Activated CD8-positive, alpha-beta memory T cell treated with anti-CD3 and anti-CD28 coated beads, Interleukin-2, amount 50 U/mL, for 1 hour (primary cell): ENCODE results near the gene ATP6V1A.

Experiments used
- DNase-seq: peaks from one replicate; pipeline ENCODE4 v3.0.0-alpha.2; 2020; ENCODE audit errors: extremely low read depth

ATP6V1A gene

GRCh38 chr3:113747283-113748046, 630 bp downstream of the ATP6V1A start:
- no peak for DNase-seq

GRCh38 chr3:113751141-113751540, 4.3 kb downstream of the ATP6V1A start:
- no peak for DNase-seq

GRCh38 chr3:113753376-113753985, 6.6 kb downstream of the ATP6V1A start:
- no peak for DNase-seq

GRCh38 chr3:113754494-113755159, 7.8 kb downstream of the ATP6V1A start:
- no peak for DNase-seq

- no peak for DNase-seq
These were observed 11.7 kb downstream of the ATP6V1A start for GRCh38 chr3:113758389-113759024.

- DNase-seq: no peak
These were observed 17.9 kb downstream of the ATP6V1A start for GRCh38 chr3:113764698-113765097.

GRCh38 chr3:113769551-113769950, 22.7 kb downstream of the ATP6V1A start:
- DNase-seq: no peak

GRCh38 chr3:113771993-113772392, 25.2 kb downstream of the ATP6V1A start:
- no peak for DNase-seq

GRCh38 chr3:113773381-113773780, 26.5 kb downstream of the ATP6V1A start:
- no peak for DNase-seq

- DNase-seq: no peak
These were observed 28.7 kb downstream of the ATP6V1A start for GRCh38 chr3:113775516-113775915.

GRCh38 chr3:113776564-113776963, 29.7 kb downstream of the ATP6V1A start:
- no peak for DNase-seq

GRCh38 chr3:113783463-113783862, 36.6 kb downstream of the ATP6V1A start:
- DNase-seq: no peak

GRCh38 chr3:113783980-113784379, 37.1 kb downstream of the ATP6V1A start:
- DNase-seq: no peak

GRCh38 chr3:113791381-113791780, 44.5 kb downstream of the ATP6V1A start:
- no peak for DNase-seq

GRCh38 chr3:113794526-113794925, 47.7 kb downstream of the ATP6V1A start:
- DNase-seq: no peak

GRCh38 chr3:113795693-113796092, 48.9 kb downstream of the ATP6V1A start:
- DNase-seq: no peak

GRCh38 chr3:113802795-113803455, 56.1 kb downstream of the ATP6V1A start:
- DNase-seq: no peak

- DNase-seq: no peak
These were observed 57.8 kb downstream of the ATP6V1A start for GRCh38 chr3:113804661-113805060.

- no peak for DNase-seq
These were observed 58.4 kb downstream of the ATP6V1A start for GRCh38 chr3:113805249-113805648.

GRCh38 chr3:113812854-113813253, 66.0 kb downstream of the ATP6V1A start:
- no peak for DNase-seq

GRCh38 chr3:113819866-113820265, 73.0 kb downstream of the ATP6V1A start:
- no peak for DNase-seq

- DNase-seq: no peak
These were observed 78.3 kb downstream of the ATP6V1A start for GRCh38 chr3:113825090-113825489.
